Measurements from ENCODE around the gene SPTLC3.

The SPTLC3 gene

DNA sequence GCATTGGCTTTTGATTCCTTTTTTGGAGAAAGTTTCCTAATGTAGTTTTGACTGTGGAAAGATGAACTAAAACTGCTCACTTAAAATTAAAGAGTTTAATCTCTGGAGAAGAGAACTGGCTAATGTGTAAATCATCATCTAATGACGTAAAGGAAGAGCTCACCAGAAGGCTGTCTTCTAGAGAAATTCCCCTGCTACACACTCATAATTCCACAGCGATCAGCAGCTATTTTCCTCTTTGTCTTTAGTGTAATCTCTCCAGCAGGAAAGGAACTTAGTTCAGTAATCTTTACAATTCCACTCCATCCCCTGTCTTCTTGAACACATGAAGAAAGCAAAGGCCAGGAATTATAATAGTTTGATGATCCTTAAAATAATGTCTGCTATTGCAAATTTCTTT is 15.8 kb downstream of the SPTLC3 start:
- TF ChIP-seq RAD21 (IDR thresholded peaks at IDR 0.05; ENCODE audit: low read depth) (no peak), ZBTB7A (IDR thresholded peaks at IDR 0.05; ENCODE audit: low read depth) (no peak), FOXM1 (IDR thresholded peaks at IDR 0.05; ENCODE audit: borderline replicate concordance, low read depth) (no peak), REST (IDR thresholded peaks at IDR 0.05; ENCODE audit: low read depth) (no peak), USF1 (IDR thresholded peaks at IDR 0.05) (no peak), TAF1 (IDR thresholded peaks at IDR 0.05; ENCODE audit: low read depth) (no peak), TEAD4 (IDR thresholded peaks at IDR 0.05) (no peak), EGR1 (IDR thresholded peaks at IDR 0.05) (no peak), YY1 (IDR thresholded peaks at IDR 0.05; ENCODE audit: low read depth) (no peak), MAX (IDR thresholded peaks at IDR 0.05) (no peak), EP300 (IDR thresholded peaks at IDR 0.05; ENCODE audit: borderline replicate concordance) (no peak), CREB1 (IDR thresholded peaks at IDR 0.05; ENCODE audit: low read depth) (no peak), NFIC (IDR thresholded peaks at IDR 0.05) (no peak), TCF12 (IDR thresholded peaks at IDR 0.05; ENCODE audit: low read depth) (no peak), CEBPB (IDR thresholded peaks at IDR 0.05) (no peak)

DNA sequence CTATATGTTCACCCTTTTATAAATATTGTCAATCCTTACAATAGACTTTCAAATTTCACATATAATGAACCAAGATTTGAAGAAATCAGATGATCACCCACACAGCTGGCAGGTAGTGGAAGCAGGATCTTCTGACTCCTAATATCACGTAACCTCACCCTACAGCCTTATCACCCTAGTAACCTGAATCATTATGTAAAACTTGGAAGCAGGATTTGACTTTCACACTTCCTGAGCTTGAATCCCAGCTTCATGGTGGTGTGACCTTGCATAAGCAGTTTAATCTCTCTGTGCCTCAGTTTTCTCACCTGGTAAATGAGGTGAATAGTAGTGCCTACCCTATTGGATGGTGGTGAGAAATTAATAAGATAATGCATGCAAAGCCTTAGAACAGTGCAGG is 16.4 kb downstream of the SPTLC3 start:
- no peak for TF ChIP-seq REST (IDR thresholded peaks at IDR 0.05; ENCODE audit: low read depth)
- no peak for TF ChIP-seq MAX (IDR thresholded peaks at IDR 0.05)
- no peak for TF ChIP-seq EGR1 (IDR thresholded peaks at IDR 0.05)

GRCh38 chr20:13028001-13028400 is 19.2 kb downstream of the SPTLC3 start:
- TF ChIP-seq MAX (IDR thresholded peaks at IDR 0.05) = no peak
- no peak for TF ChIP-seq EGR1 (IDR thresholded peaks at IDR 0.05)
- no peak for TF ChIP-seq ZBTB7A (IDR thresholded peaks at IDR 0.05; ENCODE audit: low read depth)
- TF ChIP-seq FOXM1 (IDR thresholded peaks at IDR 0.05; ENCODE audit: borderline replicate concordance, low read depth) = no peak
- TF ChIP-seq CEBPB (IDR thresholded peaks at IDR 0.05) = no peak
- TF ChIP-seq TAF1 (IDR thresholded peaks at IDR 0.05; ENCODE audit: low read depth) = no peak
- TF ChIP-seq TEAD4 (IDR thresholded peaks at IDR 0.05) = no peak
- no peak for TF ChIP-seq TCF12 (IDR thresholded peaks at IDR 0.05; ENCODE audit: low read depth)
- TF ChIP-seq RAD21 (IDR thresholded peaks at IDR 0.05; ENCODE audit: low read depth) = no peak
- no peak for TF ChIP-seq NFIC (IDR thresholded peaks at IDR 0.05)
- TF ChIP-seq CREB1 (IDR thresholded peaks at IDR 0.05; ENCODE audit: low read depth) = no peak
- no peak for TF ChIP-seq EP300 (IDR thresholded peaks at IDR 0.05; ENCODE audit: borderline replicate concordance)
- no peak for TF ChIP-seq USF1 (IDR thresholded peaks at IDR 0.05)
- no peak for TF ChIP-seq REST (IDR thresholded peaks at IDR 0.05; ENCODE audit: low read depth)
- TF ChIP-seq YY1 (IDR thresholded peaks at IDR 0.05; ENCODE audit: low read depth) = no peak

- TF ChIP-seq TEAD4 (IDR thresholded peaks at IDR 0.05) = no peak
- TF ChIP-seq YY1 (IDR thresholded peaks at IDR 0.05; ENCODE audit: low read depth) = no peak
- TF ChIP-seq RAD21 (IDR thresholded peaks at IDR 0.05; ENCODE audit: low read depth) = no peak
- TF ChIP-seq ZBTB7A (IDR thresholded peaks at IDR 0.05; ENCODE audit: low read depth) = no peak
- no peak for TF ChIP-seq TCF12 (IDR thresholded peaks at IDR 0.05; ENCODE audit: low read depth)
Measured at GRCh38 chr20:13028673-13029072, 19.9 kb downstream of the SPTLC3 start.

Data from Ishikawa (cell line).